IPS DF 6.9 (cell line): ENCODE results near the gene PLEKHG4B.

Source experiments
- DNase-seq: peaks from one replicate; pipeline ENCODE4 v3.0.0-alpha.2; 2013; ENCODE audit warnings: low read depth, low spot score
- H3K27ac ChIP-seq: one replicate; pipeline ENCODE4 v1.5.1; 2013; ENCODE audit warnings: low read length, control low read depth
- H3K27me3 ChIP-seq: 2 replicates; pipeline ENCODE4 v1.6.1; 2013; ENCODE audit warnings: mild to moderate bottlenecking, low read length; ENCODE audit not compliant: control insufficient read depth, insufficient read depth
- H3K36me3 ChIP-seq: 2 replicates; pipeline ENCODE4 v1.6.1; 2013; ENCODE audit warnings: low read length; ENCODE audit not compliant: control insufficient read depth, insufficient read depth
- H3K4me1 ChIP-seq: 2 replicates; pipeline ENCODE4 v1.6.1; 2013; ENCODE audit warnings: low read length; ENCODE audit not compliant: control insufficient read depth, insufficient read depth
- H3K4me3 ChIP-seq: 2 replicates; pipeline ENCODE4 v1.5.1; 2013; ENCODE audit warnings: mild to moderate bottlenecking, low read length
- H3K9me3 ChIP-seq: 2 replicates; pipeline ENCODE4 v1.6.1; 2013; ENCODE audit warnings: low read length, inconsistent platforms; ENCODE audit not compliant: control insufficient read depth, insufficient read depth
- WGBS: extraction: QIAGEN DNeasy Blood & Tissue Kit; methylation state at CpG from one replicate; pipeline ENCODE4 v1.1.7; 2013; ENCODE audit warnings: mixed read lengths, missing lambda C conversion rate; ENCODE audit not compliant: insufficient read length, insufficient coverage; 5-methylcytosine and 5-hydroxymethylcytosine counted together

Gene PLEKHG4B

GRCh38 chr5:111171-111570, 19.2 kb downstream of the PLEKHG4B start:
- no CpG with 5 or more reads among the region's 5 CpGs for WGBS
- no peaks in the 10 kb centered on the region for H3K27me3 ChIP-seq
- no peaks in the 10 kb centered on the region for H3K9me3 ChIP-seq
- no peak for DNase-seq
- H3K27ac ChIP-seq: no peak overlapping the region
- peaks cover 2% of the 10 kb centered on the region; the same call in 1 of the 2 replicates for H3K4me1 ChIP-seq
- H3K4me3 ChIP-seq: no peak overlapping the region
- peaks cover 27% of the 10 kb centered on the region for H3K36me3 ChIP-seq

GRCh38 chr5:119486-120097, 27.6 kb downstream of the PLEKHG4B start:
- Histone ChIP-seq H3K9me3 (peaks cover 3% of the 10 kb centered on the region), H3K4me3 (no peak overlapping the region), H3K36me3 (peaks cover 17% of the 10 kb centered on the region; the same call in 1 of the 2 replicates), H3K27ac (no peak overlapping the region), H3K27me3 (no peaks in the 10 kb centered on the region), H3K4me1 (no peaks in the 10 kb centered on the region)
- no CpG with 5 or more reads among the region's 5 CpGs for WGBS
- no peak for DNase-seq

GRCh38 chr5:121432-121831, 29.5 kb downstream of the PLEKHG4B start:
- DNase-seq: no peak
- no peak overlapping the region for H3K4me3 ChIP-seq
- no CpG with 5 or more reads among the region's 4 CpGs for WGBS
- H3K9me3 ChIP-seq: peaks cover 3% of the 10 kb centered on the region
- H3K36me3 ChIP-seq: peaks cover 12% of the 10 kb centered on the region; the same call in 1 of the 2 replicates
- no peaks in the 10 kb centered on the region for H3K27me3 ChIP-seq
- no peak overlapping the region for H3K27ac ChIP-seq
- H3K4me1 ChIP-seq: no peaks in the 10 kb centered on the region

GRCh38 chr5:125815-126214, 33.8 kb downstream of the PLEKHG4B start:
- Histone ChIP-seq H3K4me1 (peaks cover 9% of the 10 kb centered on the region; the same call in 1 of the 2 replicates), H3K36me3 (no peaks in the 10 kb centered on the region), H3K9me3 (no peaks in the 10 kb centered on the region), H3K27me3 (no peaks in the 10 kb centered on the region), H3K4me3 (no peak overlapping the region), H3K27ac (no peak overlapping the region)
- WGBS: no CpG with 5 or more reads among the region's 1 CpG
- DNase-seq: no peak

GRCh38 chr5:126806-127205, 34.8 kb downstream of the PLEKHG4B start:
- no peaks in the 10 kb centered on the region for H3K9me3 ChIP-seq
- WGBS: no CpG with 5 or more reads among the region's 7 CpGs
- no peak for DNase-seq
- no peak overlapping the region for H3K4me3 ChIP-seq
- H3K36me3 ChIP-seq: no peaks in the 10 kb centered on the region
- H3K4me1 ChIP-seq: peaks cover 9% of the 10 kb centered on the region; the same call in 1 of the 2 replicates
- no peak overlapping the region for H3K27ac ChIP-seq
- H3K27me3 ChIP-seq: no peaks in the 10 kb centered on the region

- H3K27me3 ChIP-seq: no peaks in the 10 kb centered on the region
- no peaks in the 10 kb centered on the region for H3K36me3 ChIP-seq
- H3K4me1 ChIP-seq: peaks cover 9% of the 10 kb centered on the region; the same call in 1 of the 2 replicates
- H3K27ac ChIP-seq: no peak overlapping the region
- no peak overlapping the region for H3K4me3 ChIP-seq
- no CpG with 5 or more reads among the region's 2 CpGs for whole genome bisulfite sequencing
- no peaks in the 10 kb centered on the region for H3K9me3 ChIP-seq
- DNase-seq: no peak
These were observed 35.9 kb downstream of the PLEKHG4B start for GRCh38 chr5:127886-128285.

- H3K4me1 ChIP-seq: peaks cover 9% of the 10 kb centered on the region; the same call in 1 of the 2 replicates
- H3K4me3 ChIP-seq: no peak overlapping the region
- H3K27me3 ChIP-seq: no peaks in the 10 kb centered on the region
- no peaks in the 10 kb centered on the region for H3K36me3 ChIP-seq
- H3K27ac ChIP-seq: no peak overlapping the region
- no peaks in the 10 kb centered on the region for H3K9me3 ChIP-seq
- no peak for DNase-seq
- no CpG with 5 or more reads among the region's 2 CpGs for WGBS
These were observed 36.5 kb downstream of the PLEKHG4B start for GRCh38 chr5:128446-128845.

- Histone ChIP-seq H3K36me3 (no peaks in the 10 kb centered on the region), H3K27me3 (no peaks in the 10 kb centered on the region), H3K4me3 (no peak overlapping the region), H3K4me1 (peaks cover 9% of the 10 kb centered on the region; the same call in 1 of the 2 replicates), H3K27ac (no peak overlapping the region), H3K9me3 (no peaks in the 10 kb centered on the region)
- DNase-seq: no peak
- WGBS: no CpG with 5 or more reads among the region's 2 CpGs
These were observed 37.2 kb downstream of the PLEKHG4B start for GRCh38 chr5:129148-129547.

GRCh38 chr5:129820-130219, 37.9 kb downstream of the PLEKHG4B start:
- no peak for DNase-seq
- no peaks in the 10 kb centered on the region for H3K36me3 ChIP-seq
- peak overlapping the region; percentile 58 for H3K27ac ChIP-seq

GRCh38 chr5:130601-131131, 38.7 kb downstream of the PLEKHG4B start:
- Histone ChIP-seq H3K4me3 (no peak overlapping the region), H3K27me3 (no peaks in the 10 kb centered on the region), H3K27ac (no peak overlapping the region), H3K36me3 (no peaks in the 10 kb centered on the region), H3K9me3 (no peaks in the 10 kb centered on the region), H3K4me1 (peaks cover 9% of the 10 kb centered on the region; the same call in 1 of the 2 replicates)
- no peak for DNase-seq
- WGBS: no CpG with 5 or more reads among the region's 4 CpGs

More at GRCh38 chr5:129820-130219, 37.9 kb downstream of the PLEKHG4B start:
- no peak overlapping the region for H3K4me3 ChIP-seq
- no peaks in the 10 kb centered on the region for H3K27me3 ChIP-seq
- H3K4me1 ChIP-seq: peaks cover 9% of the 10 kb centered on the region; the same call in 1 of the 2 replicates
- H3K9me3 ChIP-seq: no peaks in the 10 kb centered on the region

- Histone ChIP-seq H3K9me3 (no peaks in the 10 kb centered on the region), H3K27ac (no peak overlapping the region), H3K4me3 (no peak overlapping the region), H3K4me1 (peaks cover 2% of the 10 kb centered on the region), H3K27me3 (no peaks in the 10 kb centered on the region), H3K36me3 (peaks cover 14% of the 10 kb centered on the region)
- no peak for DNase-seq
- WGBS: no CpG with 5 or more reads among the region's 5 CpGs
These were observed 44.9 kb downstream of the PLEKHG4B start for GRCh38 chr5:136901-137300.
